ENCODE results near the gene SLIT3. TPM values are rescaled to one million over a fixed set of nuclear protein-coding genes. Genes with fewer than 3 reads are reported as not detected.

SLIT3 gene
- total and polyA plus RNA-seq, 10 of the 15 experiments (the other 5 are each of a cell fraction or from before 2014, with no cell fraction given), result 0.05 TPM; not detected in 9

DNA sequence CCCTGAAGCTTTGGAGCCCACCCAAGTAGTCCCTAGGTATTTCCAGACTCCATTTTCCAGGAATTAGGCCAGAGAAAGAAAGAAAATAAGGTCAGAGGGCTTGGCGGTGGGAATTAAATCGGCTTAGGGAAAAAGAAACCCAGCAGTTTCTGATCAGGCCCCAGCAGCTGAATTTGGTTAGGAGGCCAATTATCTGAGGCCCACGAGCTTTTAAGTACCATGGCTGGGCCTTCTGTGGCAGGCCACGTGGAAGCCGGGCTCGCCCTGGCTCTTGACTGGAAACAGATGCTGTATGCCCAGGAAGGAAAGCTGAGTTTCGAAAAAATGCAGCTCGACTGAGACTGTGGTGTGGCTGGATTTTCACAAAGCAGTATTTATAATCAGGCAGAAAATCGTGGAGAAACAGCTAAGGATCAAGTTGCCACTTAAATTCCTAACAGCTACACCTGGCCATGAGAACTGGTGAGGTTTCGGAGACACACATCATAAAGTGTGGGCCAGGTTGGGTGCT, 646.7 kb downstream of the SLIT3 start:
- intact Hi-C loops (cut with micrococcal nuclease; ENCODE audit: unreplicated experiment), result no loop called here
- no TSS peak for BruUV-seq (replicated peaks)
- no peak for FAIRE-seq

More for the DNA sequence above, 646.7 kb downstream of the SLIT3 start:
- WGBS (ENCODE audit: insufficient coverage, insufficient replicate concordance, low lambda C conversion rate, missing lambda C conversion rate), result 47% methylated on average over 10 of the region's 10 CpGs
- Histone ChIP-seq H4K20me1 (ENCODE audit: control insufficient read depth, insufficient read depth) (no peaks in the 10 kb centered on the region), H3K4me1 (ENCODE audit: control insufficient read depth, insufficient read depth, low read length) (no peaks in the 10 kb centered on the region), H2AFZ (ENCODE audit: control insufficient read depth, low read depth, low read length) (no peak overlapping the region), H3K79me2 (ENCODE audit: control insufficient read depth, insufficient read depth, low read length) (no peaks in the 10 kb centered on the region), H3K27ac (ENCODE audit: control insufficient read depth, insufficient read depth) (no peak overlapping the region), H3K36me3 (ENCODE audit: control insufficient read depth in 2 of 2, insufficient read depth in 2 of 2, low read length in 1 of 2) (no peaks in the 10 kb centered on the region), H3K27me3 (replicated peaks in 1 of 2; ENCODE audit: control insufficient read depth in 2 of 2, insufficient read depth in 2 of 2, low read length in 1 of 2) (no peaks in the 10 kb centered on the region), H3K4me3 (no peak overlapping the region), H3K9me3 (replicated peaks; ENCODE audit: control insufficient read depth, insufficient read depth, low read length) (no peaks in the 10 kb centered on the region), H3K9ac (ENCODE audit: control insufficient read depth, insufficient read depth, low read length) (no peak overlapping the region), H3K4me2 (ENCODE audit: control insufficient read depth, insufficient read depth) (no peak overlapping the region)
- in situ Hi-C loops (cut with MboI), result no loop called here
- SMC1A ChIA-PET (ENCODE audit: uncharacterized antibody, unreplicated experiment), result no interaction called here
- DNase-seq (ENCODE audit: low read depth, low spot score) (no peak), ATAC-seq (no peak)
- TF ChIP-seq MEF2A (IDR thresholded peaks at IDR 0.05; ENCODE audit: insufficient read depth, low read depth, low read length) (no peak), ZNF24 (IDR thresholded peaks at IDR 0.05) (no peak), ETV6 (conservative IDR thresholded peaks at IDR 0.05 in 1 of 2, IDR thresholded peaks at IDR 0.05 in 1 of 2; ENCODE audit: borderline replicate concordance in 1 of 2, low read depth in 1 of 2) (no peak), POLR2AphosphoS5 (IDR thresholded peaks at IDR 0.05; ENCODE audit: low read length) (no peak), SIN3A (IDR thresholded peaks at IDR 0.05; ENCODE audit: low read depth, low read length) (no peak), CREM (IDR thresholded peaks at IDR 0.05; ENCODE audit: low read depth) (no peak), JUNB (IDR thresholded peaks at IDR 0.05) (no peak)
- TF ChIP-seq, protein P1, sequence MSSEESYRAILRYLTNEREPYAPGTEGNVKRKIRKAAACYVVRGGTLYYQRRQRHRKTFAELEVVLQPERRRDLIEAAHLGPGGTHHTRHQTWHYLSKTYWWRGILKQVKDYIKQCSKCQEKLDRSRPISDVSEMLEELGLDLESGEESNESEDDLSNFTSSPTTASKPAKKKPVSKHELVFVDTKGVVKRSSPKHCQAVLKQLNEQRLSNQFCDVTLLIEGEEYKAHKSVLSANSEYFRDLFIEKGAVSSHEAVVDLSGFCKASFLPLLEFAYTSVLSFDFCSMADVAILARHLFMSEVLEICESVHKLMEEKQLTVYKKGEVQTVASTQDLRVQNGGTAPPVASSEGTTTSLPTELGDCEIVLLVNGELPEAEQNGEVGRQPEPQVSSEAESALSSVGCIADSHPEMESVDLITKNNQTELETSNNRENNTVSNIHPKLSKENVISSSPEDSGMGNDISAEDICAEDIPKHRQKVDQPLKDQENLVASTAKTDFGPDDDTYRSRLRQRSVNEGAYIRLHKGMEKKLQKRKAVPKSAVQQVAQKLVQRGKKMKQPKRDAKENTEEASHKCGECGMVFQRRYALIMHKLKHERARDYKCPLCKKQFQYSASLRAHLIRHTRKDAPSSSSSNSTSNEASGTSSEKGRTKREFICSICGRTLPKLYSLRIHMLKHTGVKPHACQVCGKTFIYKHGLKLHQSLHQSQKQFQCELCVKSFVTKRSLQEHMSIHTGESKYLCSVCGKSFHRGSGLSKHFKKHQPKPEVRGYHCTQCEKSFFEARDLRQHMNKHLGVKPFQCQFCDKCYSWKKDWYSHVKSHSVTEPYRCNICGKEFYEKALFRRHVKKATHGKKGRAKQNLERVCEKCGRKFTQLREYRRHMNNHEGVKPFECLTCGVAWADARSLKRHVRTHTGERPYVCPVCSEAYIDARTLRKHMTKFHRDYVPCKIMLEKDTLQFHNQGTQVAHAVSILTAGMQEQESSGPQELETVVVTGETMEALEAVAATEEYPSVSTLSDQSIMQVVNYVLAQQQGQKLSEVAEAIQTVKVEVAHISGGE (CRISPR knock-in tag; IDR thresholded peaks at IDR 0.05), result no peak
- TF ChIP-seq, protein P2, sequence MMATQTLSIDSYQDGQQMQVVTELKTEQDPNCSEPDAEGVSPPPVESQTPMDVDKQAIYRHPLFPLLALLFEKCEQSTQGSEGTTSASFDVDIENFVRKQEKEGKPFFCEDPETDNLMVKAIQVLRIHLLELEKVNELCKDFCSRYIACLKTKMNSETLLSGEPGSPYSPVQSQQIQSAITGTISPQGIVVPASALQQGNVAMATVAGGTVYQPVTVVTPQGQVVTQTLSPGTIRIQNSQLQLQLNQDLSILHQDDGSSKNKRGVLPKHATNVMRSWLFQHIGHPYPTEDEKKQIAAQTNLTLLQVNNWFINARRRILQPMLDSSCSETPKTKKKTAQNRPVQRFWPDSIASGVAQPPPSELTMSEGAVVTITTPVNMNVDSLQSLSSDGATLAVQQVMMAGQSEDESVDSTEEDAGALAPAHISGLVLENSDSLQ (IDR thresholded peaks at IDR 0.05), result no peak
- POLR2A ChIA-PET, result no interaction called here
- CTCF ChIA-PET, result no interaction called here
- RAD21 ChIA-PET (ENCODE audit: unreplicated experiment), result no interaction called here
